NCI-H1436 treated with DMSO at 0.1 percent for 48 hours (cell line): ENCODE results near the gene NPB.

ENCODE experiments used
- DNase-seq: peaks from one replicate; lab custom pipeline; 2025; lab: John Stamatoyannopoulos, UW

The NPB gene

GRCh38 chr17:81869221-81870130 lies 32.6 kb upstream of the NPB start:
- no peak for DNase-seq

- no peak for DNase-seq
Measured at GRCh38 chr17:81870131-81870980, 31.7 kb upstream of the NPB start.

GRCh38 chr17:81870981-81871386 lies 31.1 kb upstream of the NPB start, which contains the start of gene ARHGDIA:
Gene ARHGDIA, minus strand, starts transcription at chr17:81871337. Its CDS starts 1,407 bp downstream, at chr17:81869930.
- no peak for DNase-seq

- DNase-seq, result peak; percentile 49
Measured at GRCh38 chr17:81871387-81872230, 30.4 kb upstream of the NPB start.

GRCh38 chr17:81877569-81877968 lies 24.5 kb upstream of the NPB start:
- no peak for DNase-seq

- no peak for DNase-seq
Measured at GRCh38 chr17:81878294-81878693, 23.7 kb upstream of the NPB start.

- no peak for DNase-seq
Measured at GRCh38 chr17:81879121-81879520, 22.9 kb upstream of the NPB start.

GRCh38 chr17:81884520-81884919 lies 17.5 kb upstream of the NPB start:
- DNase-seq, result no peak

GRCh38 chr17:81884968-81885367 lies 17.1 kb upstream of the NPB start:
- no peak for DNase-seq

- DNase-seq, result no peak
Measured at GRCh38 chr17:81885454-81885853, 16.6 kb upstream of the NPB start.

- no peak for DNase-seq
Measured at GRCh38 chr17:81885869-81886548, 16.0 kb upstream of the NPB start.

- no peak for DNase-seq
Measured at GRCh38 chr17:81888105-81888987, 13.7 kb upstream of the NPB start.

- no peak for DNase-seq
Measured at GRCh38 chr17:81888988-81889595, 12.9 kb upstream of the NPB start.

GRCh38 chr17:81889602-81890001 lies 12.4 kb upstream of the NPB start:
- DNase-seq, result no peak

GRCh38 chr17:81890447-81891302 lies 11.4 kb upstream of the NPB start:
- no peak for DNase-seq

- DNase-seq, result no peak
Measured at GRCh38 chr17:81891303-81891552, 10.8 kb upstream of the NPB start.

- DNase-seq, result no peak
Measured at GRCh38 chr17:81895400-81895799, 6.6 kb upstream of the NPB start.

GRCh38 chr17:81898029-81898866 lies 3.8 kb upstream of the NPB start:
- no peak for DNase-seq
